Measurements from ENCODE around the gene ANKRD12.
"Not testable (repeated sequence)": the region's sequence is repeated elsewhere in the genome, so short reads cannot be mapped to it uniquely, and the experiment has no call there.

Gene ANKRD12

DNA sequence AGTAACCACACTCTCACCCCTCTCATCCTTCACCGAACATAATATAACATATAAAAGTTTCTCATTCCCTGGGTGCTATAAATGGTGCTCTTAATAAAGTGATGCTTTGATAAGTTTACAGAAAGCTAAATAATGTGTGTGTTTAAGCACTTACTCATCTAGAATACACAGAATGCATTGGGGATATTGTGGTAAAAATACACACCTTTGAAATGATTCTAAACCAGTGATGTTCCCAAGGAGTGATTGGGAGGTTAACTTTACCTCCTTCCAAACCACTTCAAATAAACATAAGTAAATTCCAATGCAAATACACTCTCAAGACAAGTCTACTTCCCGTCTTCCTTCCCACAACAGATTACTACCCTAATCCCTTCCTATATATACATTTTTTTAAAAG lies 112.7 kb downstream of the ANKRD12 start:
- Mint-ChIP-seq H3K27me3 (ENCODE audit: low read depth) (no peaks in the 10 kb centered on the region), H3K4me3 (no peak overlapping the region), H3K36me3 (ENCODE audit: low read depth) (peaks cover 25% of the 10 kb centered on the region), H3K9me3 (peaks cover 5% of the 10 kb centered on the region), H3K27ac (no peak overlapping the region), H3K4me1 (no peaks in the 10 kb centered on the region)
- TF ChIP-seq, protein P1, sequence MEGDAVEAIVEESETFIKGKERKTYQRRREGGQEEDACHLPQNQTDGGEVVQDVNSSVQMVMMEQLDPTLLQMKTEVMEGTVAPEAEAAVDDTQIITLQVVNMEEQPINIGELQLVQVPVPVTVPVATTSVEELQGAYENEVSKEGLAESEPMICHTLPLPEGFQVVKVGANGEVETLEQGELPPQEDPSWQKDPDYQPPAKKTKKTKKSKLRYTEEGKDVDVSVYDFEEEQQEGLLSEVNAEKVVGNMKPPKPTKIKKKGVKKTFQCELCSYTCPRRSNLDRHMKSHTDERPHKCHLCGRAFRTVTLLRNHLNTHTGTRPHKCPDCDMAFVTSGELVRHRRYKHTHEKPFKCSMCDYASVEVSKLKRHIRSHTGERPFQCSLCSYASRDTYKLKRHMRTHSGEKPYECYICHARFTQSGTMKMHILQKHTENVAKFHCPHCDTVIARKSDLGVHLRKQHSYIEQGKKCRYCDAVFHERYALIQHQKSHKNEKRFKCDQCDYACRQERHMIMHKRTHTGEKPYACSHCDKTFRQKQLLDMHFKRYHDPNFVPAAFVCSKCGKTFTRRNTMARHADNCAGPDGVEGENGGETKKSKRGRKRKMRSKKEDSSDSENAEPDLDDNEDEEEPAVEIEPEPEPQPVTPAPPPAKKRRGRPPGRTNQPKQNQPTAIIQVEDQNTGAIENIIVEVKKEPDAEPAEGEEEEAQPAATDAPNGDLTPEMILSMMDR (IDR thresholded peaks at IDR 0.05; ENCODE audit: unreplicated experiment in 3 of 3) = no peak

DNA sequence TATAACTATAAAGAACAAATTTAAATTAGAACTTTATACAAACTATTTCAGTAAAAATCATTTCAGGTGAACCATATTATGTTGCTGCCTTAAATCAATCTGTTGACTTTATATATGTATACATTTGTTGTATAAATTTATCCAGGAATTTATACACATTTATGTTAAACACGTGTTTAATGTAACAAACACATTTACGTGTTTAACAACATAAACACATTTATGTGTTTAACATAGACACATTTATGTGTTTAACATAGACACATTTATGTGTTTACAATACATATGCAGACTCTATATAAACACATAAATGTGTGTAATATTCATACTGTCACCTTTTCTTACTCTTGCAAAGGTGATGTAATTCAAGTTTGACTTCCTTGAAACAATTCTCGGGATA lies 122.6 kb downstream of the ANKRD12 start:
- peaks cover 74% of the 10 kb centered on the region for H3K36me3 Mint-ChIP-seq (ENCODE audit: low read depth)
- H3K9me3 Mint-ChIP-seq = peaks cover 13% of the 10 kb centered on the region
- H3K27me3 Mint-ChIP-seq (ENCODE audit: low read depth) = no peaks in the 10 kb centered on the region
- no peaks in the 10 kb centered on the region for H3K4me1 Mint-ChIP-seq
- TF ChIP-seq, protein P1 (IDR thresholded peaks at IDR 0.05; ENCODE audit: unreplicated experiment in 3 of 3) = no peak
- no peak overlapping the region for H3K27ac Mint-ChIP-seq
- H3K4me3 Mint-ChIP-seq = no peak overlapping the region

GRCh38 chr18:9260388-9261380 lies 124.1 kb downstream of the ANKRD12 start:
- Mint-ChIP-seq H3K27ac (peak overlapping the region in 2 of 3 experiments; percentile 1 to 2), H3K36me3 (ENCODE audit: low read depth) (peaks cover 74% of the 10 kb centered on the region), H3K9me3 (peaks cover 8% of the 10 kb centered on the region), H3K4me3 (no peak overlapping the region), H3K27me3 (ENCODE audit: low read depth) (no peaks in the 10 kb centered on the region), H3K4me1 (no peaks in the 10 kb centered on the region)
- TF ChIP-seq, protein P1 (IDR thresholded peaks at IDR 0.05; ENCODE audit: unreplicated experiment in 3 of 3) = no peak

DNA sequence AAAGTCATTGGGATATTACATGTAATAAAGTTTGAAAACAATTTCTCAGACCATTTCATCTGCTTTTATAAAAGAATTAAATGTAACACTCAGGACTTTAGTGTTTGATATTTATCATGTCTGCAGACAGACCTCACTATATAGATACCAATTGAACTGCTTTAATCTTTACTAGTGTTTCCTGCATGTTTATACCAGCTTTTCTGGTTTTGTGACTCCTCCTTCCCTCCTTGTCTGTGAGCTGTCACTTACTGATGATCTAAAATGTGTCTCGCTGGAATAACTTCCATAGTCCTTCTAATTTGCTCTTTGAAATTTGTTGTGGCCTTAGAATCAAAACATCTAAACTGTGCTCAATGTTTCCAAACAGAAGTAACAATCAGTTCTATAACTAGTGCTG lies 126.7 kb downstream of the ANKRD12 start:
- TF ChIP-seq, protein P1 (IDR thresholded peaks at IDR 0.05; ENCODE audit: unreplicated experiment in 3 of 3) = no peak
- no peaks in the 10 kb centered on the region for H3K4me1 Mint-ChIP-seq
- peaks cover 19% of the 10 kb centered on the region for H3K9me3 Mint-ChIP-seq
- no peak overlapping the region for H3K4me3 Mint-ChIP-seq
- peaks cover 77% of the 10 kb centered on the region for H3K36me3 Mint-ChIP-seq (ENCODE audit: low read depth)
- no peaks in the 10 kb centered on the region for H3K27me3 Mint-ChIP-seq (ENCODE audit: low read depth)
- no peak overlapping the region for H3K27ac Mint-ChIP-seq

DNA sequence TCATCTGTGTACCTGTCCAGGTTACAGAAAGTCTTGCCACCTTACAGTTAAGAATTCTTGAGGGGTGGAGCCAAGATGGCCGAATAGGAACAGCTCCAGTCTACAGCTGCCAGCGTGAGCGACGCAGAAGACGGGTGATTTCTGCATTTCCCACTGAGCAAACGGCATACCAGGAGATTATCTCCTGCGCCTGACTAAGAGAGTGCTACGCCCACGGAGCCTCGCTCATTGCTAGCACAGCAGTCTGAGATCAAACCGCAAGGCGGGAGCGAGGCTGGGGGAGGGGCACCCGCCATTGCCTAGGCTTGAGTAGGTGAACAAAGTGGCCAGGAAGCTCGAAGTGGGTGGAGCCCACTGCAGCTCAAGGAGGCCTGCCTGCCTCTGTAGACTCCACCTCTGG lies 128.2 kb downstream of the ANKRD12 start:
- not testable (repeated sequence) for H3K4me3 Mint-ChIP-seq; H3K4me1 Mint-ChIP-seq; H3K27ac Mint-ChIP-seq; H3K27me3 Mint-ChIP-seq (ENCODE audit: low read depth)
- H3K9me3 Mint-ChIP-seq = peaks cover 23% of the 10 kb centered on the region
- peaks cover 81% of the 10 kb centered on the region for H3K36me3 Mint-ChIP-seq (ENCODE audit: low read depth)

DNA sequence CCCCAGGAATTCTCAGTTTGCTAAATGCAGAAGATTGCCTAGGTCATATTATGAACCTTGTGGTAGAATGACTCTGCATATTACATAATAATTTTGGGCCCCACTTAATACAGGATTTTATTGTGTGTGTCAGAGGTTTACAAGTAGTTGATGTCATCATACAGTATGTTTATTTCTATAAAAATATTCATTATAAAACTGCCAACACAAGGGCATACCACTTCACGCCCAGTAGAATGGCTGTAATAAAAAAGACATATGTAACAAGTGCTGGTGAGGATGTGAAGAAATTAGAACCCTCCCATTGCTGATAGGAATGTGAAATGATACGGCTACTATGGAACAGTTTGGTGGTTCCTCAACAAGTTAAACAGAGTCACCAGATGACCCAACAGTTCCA lies 136.6 kb downstream of the ANKRD12 start:
- Mint-ChIP-seq H3K36me3 (ENCODE audit: low read depth) (peaks cover 66% of the 10 kb centered on the region), H3K27me3 (ENCODE audit: low read depth) (no peaks in the 10 kb centered on the region), H3K4me3 (no peak overlapping the region), H3K27ac (no peak overlapping the region), H3K9me3 (peaks cover 10% of the 10 kb centered on the region), H3K4me1 (no peaks in the 10 kb centered on the region)
- TF ChIP-seq, protein P1 (IDR thresholded peaks at IDR 0.05; ENCODE audit: unreplicated experiment in 3 of 3) = no peak
